Adrenal gland (tissue), 12 donors: Measurements from ENCODE around the gene PINLYP. TPM values are rescaled to one million over a fixed set of nuclear protein-coding genes. Genes with fewer than 3 reads are reported as not detected.

Experiments
- DNase-seq, 7 donors: peaks; one replicate each; pipeline ENCODE4 v3.0.0-alpha.2; 2019 to 2020
- H3K27ac ChIP-seq, 5 donors: fragments of 200-600 bp; sonication (generic) in 4 of 5; 1 replicate in 3 of 5; 2 replicates in 2 of 5; pipeline versions ENCODE4 v1.5.1 to v1.8.0; 2016 to 2020; ENCODE audit warnings: mild to moderate bottlenecking in 1 of 5
- H3K27me3 ChIP-seq: fragments of 200-600 bp; 2 replicates; pipeline ENCODE4 v1.8.0; 2021
- H3K36me3 ChIP-seq, 2 donors: fragments of 200-600 bp; replicated peaks in 1 of 2; 1 replicate in 1 of 2; 2 replicates in 1 of 2; pipeline versions ENCODE4 v1.5.1 to v1.8.0; 2018 to 2022
- H3K4me1 ChIP-seq, 2 donors: fragments of 200-600 bp; replicated peaks in 1 of 2; 1 replicate in 1 of 2; 2 replicates in 1 of 2; pipeline versions ENCODE4 v1.5.1 to v1.8.0; 2018 to 2021
- H3K4me3 ChIP-seq, 4 donors: fragments of 200-600 bp; sonication (generic) in 3 of 4; one replicate each; pipeline ENCODE4 v1.5.1; 2016 to 2018
- H3K9me3 ChIP-seq, 3 donors: fragments of 200-600 bp; sonication (generic) in 1 of 3; replicated peaks in 1 of 3; 1 replicate in 2 of 3; 2 replicates in 1 of 3; pipeline versions ENCODE4 v1.5.1 to v1.8.0; 2016 to 2021
- POLR2A ChIP-seq, 2 donors: fragments of 450-650 bp; IDR thresholded peaks; one replicate each; pipeline ENCODE4 v1.6.1; 2017; ENCODE audit warnings: antibody characterized with exemption in 2 of 2, mild to moderate bottlenecking in 2 of 2, moderate library complexity in 1 of 2
- WGBS, 4 donors: extraction: QIAGEN DNeasy Blood & Tissue Kit in 2 of 4; methylation state at CpG; one replicate each; pipeline versions ENCODE4 v1.1.5 to v1.1.7; 2013 to 2017; 5-methylcytosine and 5-hydroxymethylcytosine counted together
- intact Hi-C, 2 donors: fragments of 100-400 bp; cut with DNase I; formaldehyde crosslinking; loops; one replicate each; pipeline versions ENCODE4 v1.14.1 to v1.15.0; 2022 to 2023
- polyA plus RNA-seq, 3 donors: library from polyadenylated mRNA; stranded (reverse); fragments of 200-250 nt in 2 of 3; fragments of 350-450 nt in 1 of 3; fragmentation: Illumina TruSeq in 1 of 3; extraction: RNeasy Lipid Tissue Mini Kit (QIAGEN cat#74804) in 1 of 3; gene quantifications; one replicate each; pipeline ENCODE4 v1.2.3, GENCODE V29; 2013 to 2014
- total RNA-seq, 9 donors: library from RNA; depleted of rRNA in 4 of 9; stranded (reverse); fragments of >200 nt in 4 of 9; fragments of 120-200 nt in 1 of 9; fragmentation: NEBNext Ultra II Directional in 1 of 9; extraction: Animal tissue kit (Norgen Biotek cat#: 25700) in 1 of 9; gene quantifications; one replicate each; pipeline versions ENCODE4 v1.1.0 to v1.2.4, GENCODE V29; 2013 to 2023
- TF ChIP-seq, protein P1 (sequence below), 6 experiments: fragments of 450-650 bp in 4 of 6; fragments of 200-600 bp in 2 of 6; sonication (generic) in 1 of 6; IDR thresholded peaks; 1 replicate in 5 of 6; 2 replicates in 1 of 6; pipeline versions ENCODE4 v1.5.1 to v1.8.0; 2016 to 2021; ENCODE audit warnings: antibody characterized with exemption in 6 of 6, mild to moderate bottlenecking in 2 of 6, moderate library complexity in 1 of 6
- donor health status: healthy with polysubstance abuse.
- donor health status: Bipolar disorder and iron deficiency.
- donor health status: DM: yes; HTN: yes; CAD: no.
- donor health status: DM: no; HTN: no; CAD: no.
- donor health status: DM: no; HTN: no; CAD: no.
- donor health status: DM: yes; HTN: yes; CAD: no.

The PINLYP gene
- total and polyA plus RNA-seq, 12 donors, result 0.61 to 16.0 (median 4.3) TPM; not detected in 1

DNA sequence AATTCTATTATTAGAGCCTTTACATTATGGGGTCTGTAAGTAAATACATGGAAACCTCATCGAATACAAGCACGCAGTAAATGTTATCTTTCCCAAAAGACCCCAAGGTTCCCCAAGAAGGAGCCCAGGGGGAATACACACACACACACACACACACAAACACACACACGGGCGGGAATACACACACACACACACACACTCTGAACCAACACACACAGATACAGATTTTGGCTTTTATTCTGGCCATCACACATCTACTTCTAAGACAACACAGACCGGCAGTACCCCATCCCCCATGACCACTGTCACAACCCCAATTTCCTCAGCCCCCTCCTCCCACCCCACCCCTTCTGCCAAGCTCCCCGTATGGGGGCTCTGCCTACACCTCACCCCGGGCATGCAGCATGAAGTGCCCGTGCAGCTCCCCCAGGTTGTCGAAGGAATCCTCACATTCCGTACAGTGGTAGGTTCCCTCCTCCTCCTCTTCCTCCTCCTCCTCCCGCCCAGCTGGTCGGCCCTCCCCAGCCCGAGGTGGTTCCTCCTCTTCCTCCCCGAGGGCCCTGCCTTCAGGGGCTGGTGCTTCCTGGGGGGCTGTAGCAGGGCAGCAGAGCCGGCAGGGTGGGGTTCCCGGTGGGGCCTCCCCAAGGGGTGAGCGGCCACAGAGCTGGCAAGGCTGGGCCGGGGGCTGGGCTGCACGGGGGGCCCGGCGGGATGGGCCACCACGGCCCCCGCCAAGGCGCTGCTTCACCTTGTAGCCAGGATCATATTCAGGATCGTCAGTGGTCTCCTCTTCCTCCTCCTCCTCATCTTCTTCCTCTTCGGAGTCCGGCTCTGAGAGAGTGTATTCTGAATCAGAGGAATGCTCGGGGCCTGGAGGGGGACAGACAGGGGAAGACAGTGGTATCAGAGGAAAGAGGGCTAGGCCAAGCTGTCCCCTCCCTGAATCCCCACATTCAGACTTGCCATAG lies 31.9 kb downstream of the PINLYP start:
- Histone ChIP-seq H3K4me1 (no peaks in the 10 kb centered on the region), H3K36me3 (peaks cover 0 to 19% of the 10 kb centered on the region in 2 donors), H3K4me3 (no peak overlapping the region), H3K27ac (no peak overlapping the region), H3K9me3 (no peaks in the 10 kb centered on the region), H3K27me3 (no peaks in the 10 kb centered on the region)
- WGBS, 4 donors, result 76 to 83% (median 80%) methylated on average over 18 to 28 of the region's 28 CpGs
- intact Hi-C loops, result loop anchor here in 1 of 2 donors (10.0 kb wide), 1 partner anchor 47 kb away; no protein-coding TSS in a partner anchor
- TF ChIP-seq POLR2A (IDR thresholded peaks at IDR 0.05), result no peak
- TF ChIP-seq, protein P1, sequence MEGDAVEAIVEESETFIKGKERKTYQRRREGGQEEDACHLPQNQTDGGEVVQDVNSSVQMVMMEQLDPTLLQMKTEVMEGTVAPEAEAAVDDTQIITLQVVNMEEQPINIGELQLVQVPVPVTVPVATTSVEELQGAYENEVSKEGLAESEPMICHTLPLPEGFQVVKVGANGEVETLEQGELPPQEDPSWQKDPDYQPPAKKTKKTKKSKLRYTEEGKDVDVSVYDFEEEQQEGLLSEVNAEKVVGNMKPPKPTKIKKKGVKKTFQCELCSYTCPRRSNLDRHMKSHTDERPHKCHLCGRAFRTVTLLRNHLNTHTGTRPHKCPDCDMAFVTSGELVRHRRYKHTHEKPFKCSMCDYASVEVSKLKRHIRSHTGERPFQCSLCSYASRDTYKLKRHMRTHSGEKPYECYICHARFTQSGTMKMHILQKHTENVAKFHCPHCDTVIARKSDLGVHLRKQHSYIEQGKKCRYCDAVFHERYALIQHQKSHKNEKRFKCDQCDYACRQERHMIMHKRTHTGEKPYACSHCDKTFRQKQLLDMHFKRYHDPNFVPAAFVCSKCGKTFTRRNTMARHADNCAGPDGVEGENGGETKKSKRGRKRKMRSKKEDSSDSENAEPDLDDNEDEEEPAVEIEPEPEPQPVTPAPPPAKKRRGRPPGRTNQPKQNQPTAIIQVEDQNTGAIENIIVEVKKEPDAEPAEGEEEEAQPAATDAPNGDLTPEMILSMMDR (IDR thresholded peaks at IDR 0.05), result no peak
- DNase-seq, result no peak

DNA sequence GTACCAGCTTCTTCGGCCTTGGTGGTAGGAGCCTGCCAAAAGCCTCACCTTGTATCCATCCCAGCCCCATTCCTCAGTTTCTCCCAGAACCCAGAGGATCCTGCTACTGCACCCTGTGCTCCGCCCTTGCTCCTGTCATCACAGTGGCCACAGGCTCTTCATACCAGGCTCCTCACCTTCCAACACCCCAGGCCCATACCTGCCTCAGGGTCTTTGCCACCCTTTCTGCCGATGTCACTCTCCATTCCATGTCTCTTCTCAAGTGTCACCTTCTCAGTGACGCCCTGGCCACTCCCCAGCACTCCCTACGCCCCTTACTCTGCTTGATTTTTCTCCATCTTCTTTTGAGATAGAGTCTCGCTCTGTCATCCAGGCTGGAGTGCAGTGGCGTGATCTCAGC lies 34.3 kb downstream of the PINLYP start:
- Histone ChIP-seq H3K4me3 (no peak overlapping the region), H3K27ac (no peak overlapping the region), H3K36me3 (peaks cover 0 to 22% of the 10 kb centered on the region in 2 donors), H3K27me3 (no peaks in the 10 kb centered on the region), H3K9me3 (no peaks in the 10 kb centered on the region), H3K4me1 (no peaks in the 10 kb centered on the region)
- intact Hi-C loops, result loop anchor here in 1 of 2 donors (10.0 kb wide), 1 partner anchor 45 kb away; no protein-coding TSS in a partner anchor
- TF ChIP-seq POLR2A (IDR thresholded peaks at IDR 0.05), result no peak
- TF ChIP-seq, protein P1 (IDR thresholded peaks at IDR 0.05), result no peak
- 88 to 94% (median 90%) methylated on average over 7 of the region's 7 CpGs for WGBS, 4 donors
- DNase-seq, result no peak

DNA sequence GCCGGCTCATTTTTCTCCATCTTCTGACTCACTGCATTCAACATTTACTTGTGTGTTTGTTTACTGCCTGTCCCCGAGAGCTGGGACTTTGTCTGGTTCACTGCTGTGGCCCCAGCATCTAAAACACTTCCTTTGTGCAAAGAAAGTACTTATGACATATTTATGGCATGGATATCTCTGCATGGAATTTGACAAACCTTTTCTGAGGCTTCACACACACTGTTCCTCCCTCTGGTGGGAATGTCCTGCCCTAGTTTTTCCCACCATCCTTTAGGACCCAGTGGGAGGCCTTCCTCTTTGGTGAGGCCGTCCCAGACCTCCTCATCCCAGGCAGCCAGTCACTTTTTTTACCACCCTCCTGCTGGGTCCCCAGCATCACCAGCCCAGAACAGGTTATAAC lies 34.9 kb downstream of the PINLYP start:
- DNase-seq, result no peak
- intact Hi-C loops, result no loop called here
- Histone ChIP-seq H3K36me3 (peaks cover 0 to 22% of the 10 kb centered on the region in 2 donors), H3K27ac (peak overlapping the region in 1 of 5 donors; percentile 12), H3K4me3 (no peak overlapping the region), H3K9me3 (no peaks in the 10 kb centered on the region), H3K4me1 (peaks cover 2 to 6% of the 10 kb centered on the region in 2 donors), H3K27me3 (no peaks in the 10 kb centered on the region)
- TF ChIP-seq POLR2A (IDR thresholded peaks at IDR 0.05), result no peak
- TF ChIP-seq, protein P1 (IDR thresholded peaks at IDR 0.05), result no peak
- whole genome bisulfite sequencing, 4 donors, result 55 to 69% (median 62%) methylated on average over 3 of the region's 3 CpGs

DNA sequence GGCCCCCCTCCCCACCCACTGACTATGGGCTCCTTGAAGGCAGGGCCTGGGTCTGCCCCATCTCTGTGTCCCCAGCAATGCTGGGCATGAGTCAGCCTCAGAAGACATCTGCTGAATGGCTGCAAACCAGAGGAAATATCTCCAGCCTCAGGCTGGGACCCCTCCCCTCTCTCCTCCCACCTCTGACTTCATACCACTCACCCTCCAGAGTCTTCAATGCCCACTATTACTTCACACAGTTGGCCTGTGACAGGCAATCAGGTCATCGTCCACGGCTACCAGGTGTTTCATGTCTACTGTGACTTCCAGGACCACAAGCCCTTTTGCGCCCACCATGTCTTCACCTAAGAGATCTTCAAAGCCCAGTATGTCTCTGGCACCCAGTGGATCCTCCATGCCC lies 36.2 kb downstream of the PINLYP start, which contains the start of gene SRRM5:
SRRM5 (plus strand) TSS at position 301 of the 400 bp plus-strand sequence; CDS start at position 335, 34 bp downstream.
- WGBS, 4 donors, result 91 to 100% (median 97%) methylated on average over 3 of the region's 3 CpGs
- Histone ChIP-seq H3K4me1 (peaks cover 6 to 19% of the 10 kb centered on the region in 2 donors), H3K27ac (no peak within 1 kb of the TSS), H3K27me3 (no peaks in the 10 kb centered on the region), H3K9me3 (no peaks in the 10 kb centered on the region), H3K36me3 (peaks cover 0 to 18% of the 10 kb centered on the region in 2 donors), H3K4me3 (no peak within 1 kb of the TSS)
- no peak for TF ChIP-seq POLR2A (IDR thresholded peaks at IDR 0.05)
- TF ChIP-seq, protein P1 (IDR thresholded peaks at IDR 0.05), result no peak
- intact Hi-C loops, result no loop called here
- no peak for DNase-seq
